ENCODE measurements around the gene DTX2.
"Not testable (repeated sequence)": the region's sequence is repeated elsewhere in the genome, so short reads cannot be mapped to it uniquely, and the experiment has no call there.

DTX2 gene

GRCh38 chr7:76495717-76496116, 34.2 kb downstream of the DTX2 start:
- not testable (repeated sequence) for FAIRE-seq

GRCh38 chr7:76497918-76498582, 36.5 kb downstream of the DTX2 start:
- not testable (repeated sequence) for FAIRE-seq

- not testable (repeated sequence) for FAIRE-seq
These were observed 37.2 kb downstream of the DTX2 start for GRCh38 chr7:76498583-76499200.

- not testable (repeated sequence) for FAIRE-seq
These were observed 37.9 kb downstream of the DTX2 start for GRCh38 chr7:76499201-76499923.

GRCh38 chr7:76499924-76500241, 38.4 kb downstream of the DTX2 start:
- FAIRE-seq = not testable (repeated sequence)

GRCh38 chr7:76502224-76502623, 40.7 kb downstream of the DTX2 start:
- not testable (repeated sequence) for FAIRE-seq

GRCh38 chr7:76502836-76503235, 41.3 kb downstream of the DTX2 start:
- FAIRE-seq = not testable (repeated sequence)

- not testable (repeated sequence) for FAIRE-seq
These were observed 41.7 kb downstream of the DTX2 start for GRCh38 chr7:76503244-76503643.

- FAIRE-seq = not testable (repeated sequence)
These were observed 43.0 kb downstream of the DTX2 start for GRCh38 chr7:76504351-76505167.

GRCh38 chr7:76505168-76506080, 43.9 kb downstream of the DTX2 start:
- FAIRE-seq = no peak

- FAIRE-seq = no peak
These were observed 44.6 kb downstream of the DTX2 start for GRCh38 chr7:76506081-76506440.

- not testable (repeated sequence) for FAIRE-seq
These were observed 45.1 kb downstream of the DTX2 start for GRCh38 chr7:76506643-76507042.

GRCh38 chr7:76507723-76508406, 46.4 kb downstream of the DTX2 start:
- FAIRE-seq = no peak

- FAIRE-seq = no peak
These were observed 48.7 kb downstream of the DTX2 start, which contains the start of gene UPK3B for GRCh38 chr7:76509931-76510877. Gene UPK3B, plus strand, starts transcription at chr7:76510552. Its CDS starts 101 bp downstream, at chr7:76510653.

GRCh38 chr7:76511200-76511910, 49.8 kb downstream of the DTX2 start:
- not testable (repeated sequence) for FAIRE-seq

GRCh38 chr7:76511911-76512885, 50.7 kb downstream of the DTX2 start:
- FAIRE-seq = not testable (repeated sequence)

- no peak for FAIRE-seq
These were observed 51.7 kb downstream of the DTX2 start for GRCh38 chr7:76512941-76513816.

Measured in islet of Langerhans (tissue), 1 donor.